Transverse colon (tissue), 4 donors: ENCODE measurements around the gene ZNF883. TPM values are rescaled to one million over a fixed set of nuclear protein-coding genes. Genes with fewer than 3 reads are reported as not detected.
"Not testable (repeated sequence)": the region's sequence is repeated elsewhere in the genome, so short reads cannot be mapped to it uniquely, and the experiment has no call there.

Experiments
- DNase-seq: peaks from one replicate; pipeline ENCODE4 v3.0.0-alpha.2; 2019
- H3K27ac ChIP-seq, 4 donors: fragments of 200-600 bp; sonication (generic); 2 replicates each; pipeline ENCODE4 v1.5.1; 2016 to 2018; ENCODE audit warnings: inconsistent platforms in 4 of 4
- H3K27me3 ChIP-seq: fragments of 200-600 bp; sonication (generic); 2 replicates; pipeline ENCODE4 v1.5.1; 2017; ENCODE audit warnings: inconsistent platforms
- H3K36me3 ChIP-seq, 4 donors: fragments of 200-600 bp; sonication (generic); 2 replicates each; pipeline ENCODE4 v1.5.1; 2017 to 2019; ENCODE audit warnings: inconsistent platforms in 4 of 4
- H3K4me1 ChIP-seq, 4 donors: fragments of 200-600 bp; sonication (generic); 2 replicates each; pipeline ENCODE4 v1.5.1; 2017 to 2020; ENCODE audit warnings: inconsistent platforms in 4 of 4
- H3K4me3 ChIP-seq, 4 donors: fragments of 200-600 bp; sonication (generic); 1 replicate in 1 of 4; 2 replicates in 3 of 4; pipeline versions ENCODE4 v1.5.1 to v1.6.1; 2017 to 2019; ENCODE audit warnings: inconsistent platforms in 4 of 4
- H3K9me3 ChIP-seq, 2 donors: fragments of 200-600 bp; sonication (generic); 2 replicates each; pipeline ENCODE4 v1.5.1; 2017 to 2019; ENCODE audit warnings: inconsistent platforms in 2 of 2
- CTCF ChIP-seq, 5 experiments: fragments of 200-600 bp in 3 of 5; fragments of 450-650 bp in 2 of 5; sonication (generic) in 3 of 5; IDR thresholded peaks; 1 replicate in 2 of 5; 2 replicates in 3 of 5; pipeline ENCODE4 v1.5.1; 2016 to 2017; ENCODE audit warnings: antibody characterized with exemption in 5 of 5, inconsistent platforms in 3 of 5, mild to moderate bottlenecking in 2 of 5, moderate library complexity in 1 of 5
- EP300 ChIP-seq: sonication (generic); formaldehyde crosslinking; IDR thresholded peaks from one replicate; pipeline ENCODE4 v1.6.1; 2017; ENCODE audit warnings: antibody characterized with exemption, low read depth
- POLR2A ChIP-seq: fragments of 450-650 bp; IDR thresholded peaks from one replicate; pipeline ENCODE4 v1.6.1; 2016; ENCODE audit warnings: antibody characterized with exemption, mild to moderate bottlenecking, moderate library complexity
- POLR2AphosphoS5 ChIP-seq, 3 donors: sonication (generic); formaldehyde crosslinking; IDR thresholded peaks; one replicate each; pipeline ENCODE4 v1.6.1; 2016; ENCODE audit warnings: antibody characterized with exemption in 3 of 3
- WGBS, 2 donors: methylation state at CpG; one replicate each; pipeline ENCODE4 v1.1.5; 2018; ENCODE audit warnings: low coverage in 1 of 2; 5-methylcytosine and 5-hydroxymethylcytosine counted together
- in situ Hi-C, 4 donors: fragments of 200-750 bp; cut with MboI; loops; one replicate each; pipeline versions ENCODE4 v1.15.0 to v1.15.1; 2017; ENCODE audit warnings: low sequenced_read_pairs in 3 of 4, low pct_ligation_motif_present in 1 of 4, low pct_unique_long_range_greater_than_20kb in 1 of 4
- intact Hi-C: fragments of 100-400 bp; cut with DNase I; formaldehyde crosslinking; loops from one replicate; pipeline ENCODE4 v1.15.1; 2023; ENCODE audit warnings: low total_unique reads
- total RNA-seq, 4 donors: library from RNA; depleted of rRNA; stranded (reverse); fragments of >200 nt; gene quantifications; one replicate each; pipeline ENCODE4 v1.1.0, GENCODE V29; 2016

Gene ZNF883
- total RNA-seq, result 1 to 10 TPM in 1 of 4 donors, under 1 TPM in 2, not detected in 1; 0.27 to 3.0 (median 0.64) TPM

GRCh38 chr9:113011911-113012381 lies at the start of gene ZNF883:
TSS of gene ZNF883 (minus strand) at chr9:113012192.
- H3K27me3 ChIP-seq, result peaks cover 9% of the 10 kb centered on the region
- H3K36me3 ChIP-seq, result no peaks in the 10 kb centered on the region
- no peaks in the 10 kb centered on the region for H3K4me1 ChIP-seq
- TF ChIP-seq CTCF (IDR thresholded peaks at IDR 0.05), result no peak
- TF ChIP-seq POLR2A, result no peak
- no peak for TF ChIP-seq EP300
- no peak for TF ChIP-seq POLR2AphosphoS5 (IDR thresholded peaks at IDR 0.05)
- H3K27ac ChIP-seq, result no peak within 1 kb of the TSS
- peak within 1 kb of the TSS in 2 of 4 donors; percentile 3 to 39 for H3K4me3 ChIP-seq
- intact Hi-C loops (no loop called here), in situ Hi-C loops (no loop called here)
- peaks cover 6 to 15% of the 10 kb centered on the region in 2 donors for H3K9me3 ChIP-seq
- WGBS, 2 donors, result 22 to 47% methylated on average over 14 to 30 of the region's 30 CpGs
- peak; percentile 33 for DNase-seq

GRCh38 chr9:113061072-113061850 lies 49.3 kb upstream of the ZNF883 start:
- peak; percentile 24 for DNase-seq
- Histone ChIP-seq H3K9me3 (peaks cover 7 to 14% of the 10 kb centered on the region in 2 donors), H3K27me3 (peaks cover 41% of the 10 kb centered on the region)
- in situ Hi-C loops, H3K27ac ChIP-seq, H3K4me1 ChIP-seq, H3K4me3 ChIP-seq, intact Hi-C loops, H3K36me3 ChIP-seq: not testable (repeated sequence)
- 63 to 71% methylated on average over 18 to 24 of the region's 33 CpGs for WGBS, 2 donors

- H3K4me1 ChIP-seq, in situ Hi-C loops, intact Hi-C loops, H3K27ac ChIP-seq, H3K4me3 ChIP-seq, H3K36me3 ChIP-seq: not testable (repeated sequence)
- DNase-seq, result peak; percentile 9
- WGBS, 2 donors, result 45 to 49% methylated on average over 20 to 52 of the region's 61 CpGs
- Histone ChIP-seq H3K27me3 (peaks cover 41% of the 10 kb centered on the region), H3K9me3 (peaks cover 10 to 14% of the 10 kb centered on the region in 2 donors)
Observed at GRCh38 chr9:113059581-113060284, 47.7 kb upstream of the ZNF883 start.

- in situ Hi-C loops, result no loop called here
- Histone ChIP-seq H3K36me3 (no peaks in the 10 kb centered on the region), H3K9me3 (peaks cover 31 to 32% of the 10 kb centered on the region in 2 donors), H3K27me3 (peaks cover 34% of the 10 kb centered on the region), H3K27ac (peak overlapping the region in 3 of 4 donors; percentile 59 to 81 (median 63)), H3K4me1 (peaks cover 0 to 5% (median 2%) of the 10 kb centered on the region in 4 donors), H3K4me3 (peak overlapping the region in 3 of 4 donors; percentile 47 to 67 (median 56))
- TF ChIP-seq POLR2A, result no peak
- no peak for TF ChIP-seq POLR2AphosphoS5 (IDR thresholded peaks at IDR 0.05)
- no peak for TF ChIP-seq CTCF (IDR thresholded peaks at IDR 0.05)
- no peak for TF ChIP-seq EP300
- WGBS, 2 donors, result 46 to 52% methylated on average over 5 of the region's 5 CpGs
- no peak for DNase-seq
- intact Hi-C loops, result no loop called here
Observed at GRCh38 chr9:113057193-113057592, 45.2 kb upstream of the ZNF883 start.
